Measurements from ENCODE around the gene MED27.

MED27 gene

GRCh38 chr9:131965103-131965502, 114.6 kb downstream of the MED27 start:
- H4K20me1 ChIP-seq, result 0 out of 2 replicates have a peak, but pooled peaks cover 9% of the 10 kb centered on the region
- peaks cover 3% of the 10 kb centered on the region; the same call in 1 of the 2 replicates for H3K36me3 ChIP-seq
- H3K4me3 ChIP-seq, result no peak overlapping the region
- no peak overlapping the region for H3K4me2 ChIP-seq
- H3K27me3 ChIP-seq, result no peaks in the 10 kb centered on the region
- no peak overlapping the region for H3K9ac ChIP-seq
- TF ChIP-seq Cebpa-rat (IDR thresholded peaks at IDR 0.05), result no peak
- H3K27ac ChIP-seq, result no peak overlapping the region
- peaks cover 7% of the 10 kb centered on the region for H3K4me1 ChIP-seq
- no peaks in the 10 kb centered on the region for H3K9me3 ChIP-seq

- Histone ChIP-seq H3K9ac (no peak overlapping the region), H3K4me3 (no peak overlapping the region), H4K20me1 (0 out of 2 replicates have a peak, but pooled peaks cover 9% of the 10 kb centered on the region), H3K27ac (no peak overlapping the region), H3K4me1 (peaks cover 7% of the 10 kb centered on the region), H3K9me3 (no peaks in the 10 kb centered on the region), H3K4me2 (no peak overlapping the region), H3K27me3 (no peaks in the 10 kb centered on the region), H3K36me3 (peaks cover 13% of the 10 kb centered on the region; the same call in 1 of the 2 replicates)
- TF ChIP-seq Cebpa-rat (IDR thresholded peaks at IDR 0.05), result no peak
Measured at GRCh38 chr9:131963072-131964030, 116.3 kb downstream of the MED27 start.

- 0 out of 2 replicates have a peak, but pooled peaks cover 9% of the 10 kb centered on the region for H4K20me1 ChIP-seq
- no peaks in the 10 kb centered on the region for H3K9me3 ChIP-seq
- no peak overlapping the region for H3K9ac ChIP-seq
- peaks cover 4% of the 10 kb centered on the region for H3K4me1 ChIP-seq
- no peak overlapping the region for H3K4me3 ChIP-seq
- H3K36me3 ChIP-seq, result peaks cover 15% of the 10 kb centered on the region; the same call in 1 of the 2 replicates
- no peak for TF ChIP-seq Cebpa-rat (IDR thresholded peaks at IDR 0.05)
- H3K27me3 ChIP-seq, result no peaks in the 10 kb centered on the region
- no peak overlapping the region for H3K4me2 ChIP-seq
- no peak overlapping the region for H3K27ac ChIP-seq
Measured at GRCh38 chr9:131961496-131961880, 118.2 kb downstream of the MED27 start.

- TF ChIP-seq Cebpa-rat (IDR thresholded peaks at IDR 0.05), result no peak
- no peak overlapping the region for H3K27ac ChIP-seq
Measured at GRCh38 chr9:131960851-131961495, 118.7 kb downstream of the MED27 start.

GRCh38 chr9:131960311-131960710, 119.4 kb downstream of the MED27 start:
- Histone ChIP-seq H3K4me2 (no peak overlapping the region), H4K20me1 (0 out of 2 replicates have a peak, but pooled peaks cover 9% of the 10 kb centered on the region), H3K9me3 (no peaks in the 10 kb centered on the region), H3K4me1 (no peaks in the 10 kb centered on the region), H3K27me3 (no peaks in the 10 kb centered on the region), H3K9ac (no peak overlapping the region), H3K27ac (no peak overlapping the region), H3K4me3 (no peak overlapping the region), H3K36me3 (peaks cover 15% of the 10 kb centered on the region; the same call in 1 of the 2 replicates)
- no peak for TF ChIP-seq Cebpa-rat (IDR thresholded peaks at IDR 0.05)

More at GRCh38 chr9:131960851-131961495, 118.7 kb downstream of the MED27 start:
- Histone ChIP-seq H3K4me2 (no peak overlapping the region), H4K20me1 (0 out of 2 replicates have a peak, but pooled peaks cover 9% of the 10 kb centered on the region), H3K9ac (no peak overlapping the region), H3K4me3 (no peak overlapping the region), H3K36me3 (peaks cover 15% of the 10 kb centered on the region; the same call in 1 of the 2 replicates), H3K27me3 (no peaks in the 10 kb centered on the region), H3K9me3 (no peaks in the 10 kb centered on the region), H3K4me1 (no peaks in the 10 kb centered on the region; the same call in 1 of the 2 replicates)

GRCh38 chr9:131959887-131960286, 119.8 kb downstream of the MED27 start:
- no peak overlapping the region for H3K4me3 ChIP-seq
- H4K20me1 ChIP-seq, result 0 out of 2 replicates have a peak, but pooled peaks cover 9% of the 10 kb centered on the region
- no peak overlapping the region for H3K27ac ChIP-seq
- H3K27me3 ChIP-seq, result no peaks in the 10 kb centered on the region
- H3K9me3 ChIP-seq, result no peaks in the 10 kb centered on the region
- TF ChIP-seq Cebpa-rat (IDR thresholded peaks at IDR 0.05), result no peak
- no peak overlapping the region for H3K9ac ChIP-seq
- no peak overlapping the region for H3K4me2 ChIP-seq
- peaks cover 15% of the 10 kb centered on the region; the same call in 1 of the 2 replicates for H3K36me3 ChIP-seq
- H3K4me1 ChIP-seq, result no peaks in the 10 kb centered on the region

GRCh38 chr9:131959056-131959455, 120.6 kb downstream of the MED27 start:
- no peak overlapping the region for H3K27ac ChIP-seq
- no peaks in the 10 kb centered on the region for H3K27me3 ChIP-seq
- peaks cover 15% of the 10 kb centered on the region; the same call in 1 of the 2 replicates for H3K36me3 ChIP-seq
- H3K9me3 ChIP-seq, result no peaks in the 10 kb centered on the region
- H3K4me2 ChIP-seq, result no peak overlapping the region
- H3K4me3 ChIP-seq, result no peak overlapping the region
- H3K9ac ChIP-seq, result no peak overlapping the region
- no peaks in the 10 kb centered on the region for H3K4me1 ChIP-seq
- 0 out of 2 replicates have a peak, but pooled peaks cover 9% of the 10 kb centered on the region for H4K20me1 ChIP-seq
- no peak for TF ChIP-seq Cebpa-rat (IDR thresholded peaks at IDR 0.05)

- TF ChIP-seq Cebpa-rat (IDR thresholded peaks at IDR 0.05), result no peak
- Histone ChIP-seq H3K4me3 (no peak overlapping the region), H3K9me3 (no peaks in the 10 kb centered on the region)
Measured at GRCh38 chr9:131954299-131954698, 125.4 kb downstream of the MED27 start.

GRCh38 chr9:131951905-131952304, 127.8 kb downstream of the MED27 start:
- Histone ChIP-seq H3K9me3 (no peaks in the 10 kb centered on the region), H3K4me1 (no peaks in the 10 kb centered on the region), H3K36me3 (no peaks in the 10 kb centered on the region), H3K27ac (no peak overlapping the region), H3K4me3 (no peak overlapping the region), H3K9ac (no peak overlapping the region), H4K20me1 (peaks cover 24% of the 10 kb centered on the region; the same call in 1 of the 2 replicates), H3K4me2 (no peak overlapping the region), H3K27me3 (no peaks in the 10 kb centered on the region)
- no peak for TF ChIP-seq Cebpa-rat (IDR thresholded peaks at IDR 0.05)

More at GRCh38 chr9:131954299-131954698, 125.4 kb downstream of the MED27 start:
- Histone ChIP-seq H3K36me3 (0 out of 2 replicates have a peak, but pooled peaks cover 9% of the 10 kb centered on the region), H3K9ac (no peak overlapping the region), H3K27me3 (no peaks in the 10 kb centered on the region), H3K27ac (no peak overlapping the region), H4K20me1 (peaks cover 24% of the 10 kb centered on the region; the same call in 1 of the 2 replicates), H3K4me1 (no peaks in the 10 kb centered on the region), H3K4me2 (no peak overlapping the region)

Data from BLaER1 (cell line).